Measurements from ENCODE around the gene SOAT2.

GRCh38 chr12:53118751-53119300, 15.5 kb downstream of the SOAT2 start:
- TF ChIP-seq CTCF (IDR thresholded peaks at IDR 0.05) (no peak), EZH2phosphoT487 (IDR thresholded peaks at IDR 0.05) (no peak)
